GM21367 (cell line): ENCODE data around the gene CPN2.

Experiments
- ATAC-seq: cut with Tn5 transposase; IDR thresholded peaks from one replicate; pipeline ENCODE4 v1.9.1; 2021; ENCODE audit not compliant: unreplicated experiment

Gene CPN2

DNA sequence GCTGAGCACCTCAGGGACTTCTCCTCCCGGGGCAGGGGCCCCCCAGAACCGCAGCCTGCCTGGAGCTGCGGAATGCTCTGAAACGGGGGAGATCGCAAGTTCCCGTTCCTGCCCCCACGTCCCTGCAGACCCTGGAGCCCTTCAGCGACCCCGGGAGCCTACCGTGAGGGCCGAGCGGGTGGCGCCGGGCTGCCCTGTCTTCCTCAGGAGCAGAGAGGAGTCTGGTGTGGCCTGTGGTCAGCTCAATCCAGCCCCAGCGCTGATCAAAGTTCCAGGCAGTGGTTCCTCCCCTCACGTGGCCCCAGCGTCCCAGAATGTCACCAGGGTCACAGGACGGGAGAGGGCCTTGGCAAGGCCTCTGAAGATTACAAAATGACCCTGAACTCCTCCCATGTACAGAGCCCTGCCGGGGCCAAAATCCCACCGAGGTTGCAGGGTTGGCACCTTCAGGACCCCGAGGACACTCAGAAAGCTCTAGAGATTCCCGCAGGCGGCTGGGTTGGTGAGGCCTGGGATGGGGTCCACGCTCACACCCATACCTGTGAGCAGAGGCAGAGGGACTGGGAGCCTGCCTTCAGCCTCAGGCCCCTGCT, at the start of gene CPN2:
Gene CPN2 (minus strand): TSS at position 249 of the 593 bp plus-strand sequence. CDS start 8,626 bp downstream, outside the sequence.
- ATAC-seq, result no peak

DNA sequence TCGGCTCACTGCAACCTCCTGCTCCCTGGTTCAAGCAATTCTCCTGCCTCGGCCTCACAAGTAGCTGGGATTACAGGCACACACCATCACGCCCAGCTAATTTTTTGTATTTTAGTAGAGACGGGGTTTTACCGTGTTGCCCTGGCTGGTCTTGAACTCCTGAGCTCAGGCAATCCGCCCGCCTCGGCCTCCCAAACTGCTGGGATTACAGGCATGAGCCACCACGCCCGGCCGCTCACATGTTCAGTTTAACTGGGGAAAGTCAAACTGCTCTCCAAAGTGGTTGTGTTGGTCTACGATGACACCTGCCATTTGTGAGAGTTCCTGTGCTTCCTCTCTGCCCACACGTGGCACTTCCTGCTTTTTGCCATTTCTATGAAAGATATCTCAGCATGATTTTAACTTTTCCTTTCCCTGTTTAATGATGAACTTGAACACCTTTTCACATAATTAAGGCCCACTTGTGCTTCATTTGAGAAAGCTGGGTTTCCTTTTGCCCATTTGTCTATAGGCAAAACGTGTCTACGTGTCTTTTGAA, 48.8 kb upstream of the CPN2 start:
- no peak for ATAC-seq

DNA sequence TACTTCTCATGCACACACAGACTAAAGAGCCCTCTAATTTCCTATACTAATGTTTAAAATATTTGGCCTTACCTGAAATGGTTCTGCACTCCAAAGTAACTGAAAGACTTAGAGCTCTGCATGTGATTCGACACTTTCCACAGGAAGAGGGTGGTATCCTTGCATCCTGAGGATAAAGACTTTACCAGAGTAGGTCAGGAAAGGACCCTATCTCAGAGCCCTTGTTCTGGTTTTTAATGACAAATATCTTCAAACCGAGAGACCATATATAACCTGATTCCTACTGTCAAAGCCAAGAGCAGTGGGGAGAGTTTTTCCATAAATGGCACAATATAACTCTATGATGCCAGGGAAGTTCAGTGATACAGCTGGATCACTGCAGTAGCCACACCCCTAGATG, 48.0 kb upstream of the CPN2 start, which contains the start of gene GP5:
Gene GP5 (minus strand): TSS at position 101 of the 400 bp plus-strand sequence. CDS start 984 bp downstream, outside the sequence.
- no peak for ATAC-seq

GRCh38 chr3:194397757-194398312, 46.7 kb upstream of the CPN2 start:
- ATAC-seq, result no peak

DNA sequence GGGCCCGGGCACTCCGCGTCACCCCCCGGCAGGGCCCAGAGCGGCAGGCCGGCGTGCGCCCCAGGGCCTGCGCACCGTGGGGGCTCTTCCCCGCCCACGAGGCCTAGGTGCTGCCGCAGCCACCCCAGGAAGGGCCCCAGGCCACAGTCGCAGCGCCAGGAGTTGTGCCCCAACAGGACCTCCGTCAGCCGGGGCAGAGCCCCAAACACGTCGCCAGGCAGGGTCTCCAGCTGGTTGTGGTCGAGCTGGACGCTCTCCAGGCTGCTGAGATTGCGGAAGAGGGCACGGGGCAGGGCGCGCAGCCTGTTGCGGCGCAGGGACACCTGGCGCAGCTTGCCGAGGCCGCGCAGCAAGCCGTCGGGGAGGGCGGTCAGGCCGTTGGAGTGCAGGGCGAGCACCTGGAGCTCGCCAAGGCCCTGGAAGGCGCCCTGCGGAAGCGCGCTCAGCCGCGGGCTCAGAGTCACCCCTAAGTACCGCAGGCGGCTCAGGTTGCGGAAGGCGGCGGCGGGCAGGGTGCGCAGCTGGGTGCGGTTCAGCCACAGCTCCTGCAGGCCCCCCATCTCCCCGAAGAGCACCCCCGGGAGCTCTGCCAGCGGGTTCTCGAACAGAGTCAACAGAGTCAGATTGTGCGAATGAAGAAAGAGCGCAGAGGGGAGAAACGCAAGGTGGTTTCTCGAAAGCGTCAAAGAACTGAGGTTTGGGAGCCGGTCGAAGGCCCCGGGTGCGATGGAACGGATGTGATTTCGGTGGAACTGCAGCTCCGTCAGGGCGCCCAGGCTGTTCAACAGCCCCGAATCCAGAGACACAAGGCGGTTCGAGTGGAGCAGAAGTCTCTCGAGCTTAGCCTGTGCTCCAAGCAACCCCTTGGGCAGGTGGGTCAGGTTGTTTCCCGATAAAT, 46.0 kb upstream of the CPN2 start:
- ATAC-seq, result no peak

DNA sequence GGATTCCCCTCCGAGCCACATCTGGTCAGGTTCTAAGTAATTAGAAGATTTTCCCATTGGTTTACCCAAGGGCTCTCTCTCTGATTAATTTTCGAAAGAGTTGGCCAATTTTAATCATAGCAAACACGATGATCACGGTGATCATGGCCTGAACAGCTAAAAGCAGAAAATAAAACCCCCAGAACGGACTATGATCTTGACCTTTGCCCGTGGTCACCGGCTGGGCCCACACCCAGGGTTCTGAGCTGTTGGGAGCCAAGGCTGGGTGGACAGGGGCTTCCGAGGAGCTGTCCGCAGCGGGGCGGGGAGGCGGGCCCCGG, 45.4 kb upstream of the CPN2 start:
- no peak for ATAC-seq

GRCh38 chr3:194395778-194396538, 44.8 kb upstream of the CPN2 start:
- no peak for ATAC-seq

- ATAC-seq, result no peak
Measured at GRCh38 chr3:194395212-194395611, 44.1 kb upstream of the CPN2 start.

- no peak for ATAC-seq
Measured at GRCh38 chr3:194392576-194392975, 41.4 kb upstream of the CPN2 start.

DNA sequence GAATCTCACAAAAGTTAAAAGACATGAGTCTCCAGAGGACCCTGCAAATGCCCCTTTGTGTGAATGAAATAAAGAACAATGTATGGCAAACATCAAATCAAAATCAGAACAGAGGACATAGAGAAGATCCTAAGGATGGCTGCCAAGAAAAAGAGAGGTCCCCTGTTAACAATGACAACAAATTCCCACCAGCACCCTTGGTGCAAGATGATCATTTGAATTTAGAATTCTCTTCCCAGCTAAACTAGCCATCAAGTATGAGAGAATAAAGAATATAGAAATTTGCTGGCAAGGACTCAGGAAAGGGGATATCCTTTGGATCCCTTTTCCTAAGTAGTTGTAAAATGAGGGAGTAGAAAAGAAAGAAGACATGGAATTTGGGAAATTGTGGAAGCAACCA, 39.7 kb upstream of the CPN2 start:
- ATAC-seq, result no peak

DNA sequence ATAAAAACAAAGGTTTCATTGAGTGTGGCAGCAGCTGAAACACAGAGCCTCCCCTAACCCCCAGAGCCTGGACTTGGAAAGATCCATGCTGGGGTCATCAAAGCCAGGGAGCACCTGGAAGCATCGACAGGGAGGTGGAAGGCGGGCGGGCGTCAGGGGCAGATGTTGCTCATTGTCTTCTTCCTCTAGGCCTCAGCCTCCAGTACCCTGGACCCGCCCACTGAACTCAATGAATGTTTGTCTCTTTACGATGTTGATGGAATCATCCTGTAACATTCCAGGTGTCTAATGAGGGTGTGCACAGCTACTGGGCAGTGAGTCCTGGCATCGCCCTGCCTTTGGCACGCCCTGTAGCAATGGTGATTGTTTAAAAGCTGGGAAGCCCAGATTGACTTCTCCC, 38.1 kb upstream of the CPN2 start:
- ATAC-seq, result no peak

- ATAC-seq, result no peak
Measured at GRCh38 chr3:194387926-194388418, 36.8 kb upstream of the CPN2 start.

DNA sequence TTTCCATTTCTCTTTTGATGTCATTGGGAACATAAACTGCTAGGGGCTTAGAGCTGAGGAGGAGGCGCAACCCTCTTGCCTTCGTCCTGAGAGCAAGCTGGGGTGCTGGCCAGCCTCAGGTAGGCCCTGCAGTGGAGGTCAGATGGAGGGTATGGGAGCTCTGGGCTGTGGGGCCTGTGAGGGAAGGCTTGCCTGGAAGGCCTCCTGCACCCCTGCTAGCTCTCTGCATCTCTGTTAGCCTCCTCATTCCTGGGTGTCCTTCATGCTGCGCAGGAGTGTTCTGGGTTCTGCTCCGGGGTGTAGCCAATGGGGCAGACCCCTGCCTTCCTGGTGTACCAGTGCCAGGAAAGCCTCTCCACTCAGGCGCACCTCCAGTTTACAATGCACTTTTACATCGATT, 36.1 kb upstream of the CPN2 start:
- no peak for ATAC-seq

GRCh38 chr3:194386648-194387047, 35.5 kb upstream of the CPN2 start:
- ATAC-seq, result no peak

DNA sequence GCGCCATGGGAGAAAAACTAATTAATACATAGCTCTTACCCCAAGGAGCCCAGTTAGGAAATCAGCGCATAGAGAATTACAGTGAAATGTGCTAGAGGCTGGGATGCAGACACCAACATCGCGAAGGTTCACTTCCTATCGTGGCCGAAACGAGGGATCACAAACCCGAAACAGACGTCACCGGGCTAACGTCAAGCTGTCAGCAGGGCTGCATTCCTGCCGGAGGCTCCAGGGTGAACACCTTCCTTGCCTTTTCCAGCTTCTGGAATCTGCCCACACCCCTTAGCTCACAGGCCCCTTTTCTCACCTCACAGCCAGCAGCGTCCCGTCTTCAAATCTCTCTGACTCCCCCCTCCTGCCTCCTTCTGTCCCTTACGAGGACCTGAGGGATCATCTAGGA, 34.9 kb upstream of the CPN2 start:
- ATAC-seq, result no peak

- no peak for ATAC-seq
Measured at GRCh38 chr3:194384569-194385001, 33.5 kb upstream of the CPN2 start.

GRCh38 chr3:194384156-194384555, 33.0 kb upstream of the CPN2 start:
- ATAC-seq, result no peak

GRCh38 chr3:194383276-194383940, 32.3 kb upstream of the CPN2 start:
- no peak for ATAC-seq

- no peak for ATAC-seq
Measured at GRCh38 chr3:194382892-194383223, 31.7 kb upstream of the CPN2 start.

DNA sequence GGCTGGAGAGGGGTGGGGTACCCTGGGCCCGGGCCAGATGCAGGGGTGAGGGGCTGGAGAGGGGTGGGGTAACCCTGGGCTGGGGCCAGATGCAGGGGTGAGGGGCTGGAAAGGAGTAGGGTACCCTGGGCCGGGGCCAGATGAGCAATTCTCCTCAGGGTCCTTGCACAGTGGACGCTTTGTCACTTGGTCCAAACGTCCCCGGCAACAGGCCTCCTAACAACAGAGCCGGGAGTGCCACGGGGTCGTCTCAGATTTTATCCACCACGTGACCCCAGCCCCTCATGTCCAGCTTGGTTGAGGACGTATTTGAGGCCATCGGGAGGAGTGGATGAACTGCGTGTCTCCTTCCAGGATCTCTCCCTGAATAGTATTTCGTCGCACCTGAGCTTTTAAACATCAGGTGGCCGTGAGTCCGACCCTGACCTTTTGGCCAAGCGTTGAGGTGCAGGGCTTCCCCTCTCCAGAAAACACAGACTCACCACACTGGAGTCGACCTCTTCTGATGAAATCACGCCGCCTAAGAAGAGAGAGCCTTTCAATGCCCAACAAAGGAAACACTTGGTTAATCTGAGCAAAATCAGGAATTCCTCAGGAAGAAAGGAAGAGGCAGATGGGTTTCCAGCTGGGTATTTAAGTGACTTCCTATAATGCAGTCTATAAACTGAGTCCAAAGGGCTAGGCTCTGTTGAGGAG, 31.2 kb upstream of the CPN2 start:
- ATAC-seq, result no peak
